ENCODE data around the gene NCAPD2. TPM values are rescaled to one million over a fixed set of nuclear protein-coding genes. Genes with fewer than 3 reads are reported as not detected.

NCAPD2 gene
- total RNA-seq, 1 donor from 2014 or later: 106 TPM

Other genes with a start within 250 kb of the NCAPD2 start
- not detected in 2 replicates for gene PLEKHG6, start 183.4 kb upstream of the NCAPD2 start, total RNA-seq
- gene TNFRSF1A, start 152.0 kb upstream of the NCAPD2 start, total RNA-seq: 52.7 and 54.4 TPM in 2 replicates
- not detected in 2 replicates for gene SCNN1A, start 118.5 kb upstream of the NCAPD2 start, total RNA-seq
- gene LTBR, start 109.9 kb upstream of the NCAPD2 start, total RNA-seq: 1.7 and 2.1 TPM in 2 replicates
- 74.0 and 77.7 TPM in 2 replicates for gene CD27, start 49.1 kb upstream of the NCAPD2 start, total RNA-seq
- 31.9 and 33.0 TPM in 2 replicates for gene TAPBPL, start 42.1 kb upstream of the NCAPD2 start, total RNA-seq
- 50.0 and 51.2 TPM in 2 replicates for gene VAMP1, start 23.4 kb upstream of the NCAPD2 start, total RNA-seq
- gene MRPL51, start 840 bp upstream of the NCAPD2 start, total RNA-seq: 277 and 280 TPM in 2 replicates
- 4,585 and 4,599 TPM in 2 replicates for gene GAPDH, start 40.4 kb downstream of the NCAPD2 start, total RNA-seq
- gene IFFO1, start 61.9 kb downstream of the NCAPD2 start, total RNA-seq: 16.0 and 16.9 TPM in 2 replicates
- gene NOP2, start 74.2 kb downstream of the NCAPD2 start, total RNA-seq: 192 and 193 TPM in 2 replicates
- 356 and 363 TPM in 2 replicates for gene CHD4, start 113.3 kb downstream of the NCAPD2 start, total RNA-seq
- 3.3 and 4.2 TPM in 2 replicates for gene LPAR5, start 141.9 kb downstream of the NCAPD2 start, total RNA-seq
- 0.47 and 0.64 TPM in 2 replicates for gene ACRBP, start 153.3 kb downstream of the NCAPD2 start, total RNA-seq
- 13.7 and 15.8 TPM in 2 replicates for gene ING4, start 169.0 kb downstream of the NCAPD2 start, total RNA-seq
- 83.6 and 84.4 TPM in 2 replicates for gene ZNF384, start 195.3 kb downstream of the NCAPD2 start, total RNA-seq
- gene PIANP, start 206.7 kb downstream of the NCAPD2 start, total RNA-seq: 0.09 TPM in 1 of 2 replicates, not detected in the other
- 39.5 and 44.8 TPM in 2 replicates for gene COPS7A, start 229.9 kb downstream of the NCAPD2 start, total RNA-seq

All from activated CD4-positive, alpha-beta T cell treated with anti-CD3 and anti-CD28 coated beads, Interleukin-2, amount 10 ng/mL, durations not matched to agents 24 days and 14 days (primary cell).